B cell (primary cell): ENCODE data around the gene SPOCD1. TPM values are rescaled to one million over a fixed set of nuclear protein-coding genes. Genes with fewer than 3 reads are reported as not detected.

Experiments used
- ATAC-seq: fragments of 200-7000 bp; cut with Tn5 transposase; one replicate; pipeline ENCODE4 v1.10.0; 2021; ENCODE audit warnings: low read depth, mild to moderate bottlenecking, moderate number of reproducible peaks, moderate library complexity
- CTCF ChIA-PET: fragments of 350-600 bp; sonication (Branson Sonifier 250); formaldehyde crosslinking; loops from one replicate; lab custom pipeline; 2021; ENCODE audit warnings: antibody characterized with exemption, inconsistent platforms; lab: Charles Lee
- POLR2A ChIA-PET: fragments of 350-600 bp; sonication (Branson Sonifier 250); formaldehyde crosslinking; loops from one replicate; lab custom pipeline; 2021; ENCODE audit warnings: antibody characterized with exemption; lab: Charles Lee
- DNase-seq: peaks from one replicate; pipeline ENCODE4 v3.0.0; 2013
- H2AFZ ChIP-seq: 2 replicates; pipeline ENCODE4 v1.6.1; 2012; ENCODE audit warnings: mild to moderate bottlenecking, low read depth, low read length; ENCODE audit not compliant: insufficient read depth, poor library complexity, severe bottlenecking
- H3K27ac ChIP-seq, 2 donors: 1 replicate in 1 of 2; 2 replicates in 1 of 2; pipeline ENCODE4 v1.5.1; 2012 to 2013; ENCODE audit warnings: low read length in 2 of 2, mild to moderate bottlenecking in 2 of 2, moderate library complexity in 1 of 2
- H3K27me3 ChIP-seq, 4 experiments: fragments of 200-600 bp in 1 of 4; sonication (generic) in 1 of 4; replicated peaks in 1 of 4; 1 replicate in 2 of 4; 2 replicates in 2 of 4; pipeline versions ENCODE4 v1.6.1 to v1.7.0; 2013 to 2016; ENCODE audit warnings: low read length in 3 of 4, mild to moderate bottlenecking in 2 of 4, mixed read lengths in 1 of 4, moderate library complexity in 1 of 4; ENCODE audit not compliant: insufficient read depth in 4 of 4, control insufficient read depth in 3 of 4; ENCODE audit errors: control extremely low read depth in 1 of 4
- H3K36me3 ChIP-seq, 2 experiments: replicated peaks in 1 of 2; 1 replicate in 1 of 2; 2 replicates in 1 of 2; pipeline versions ENCODE4 v1.6.1 to v1.7.1; 2013; ENCODE audit warnings: low read length in 1 of 2; ENCODE audit not compliant: insufficient read depth in 2 of 2, control insufficient read depth in 1 of 2; ENCODE audit errors: control extremely low read depth in 1 of 2, extremely low read depth in 1 of 2
- H3K4me1 ChIP-seq, 2 donors: fragments of 200-600 bp in 1 of 2; sonication (generic) in 1 of 2; 1 replicate in 1 of 2; 2 replicates in 1 of 2; pipeline versions ENCODE4 v1.5.1 to v1.6.1; 2013 to 2017; ENCODE audit warnings: low read length in 2 of 2; ENCODE audit not compliant: control insufficient read depth in 2 of 2, insufficient read depth in 2 of 2
- H3K4me2 ChIP-seq: replicated peaks from 2 replicates; pipeline ENCODE3; 2012; ENCODE audit warnings: mild to moderate bottlenecking, low read depth, low read length; ENCODE audit not compliant: poor library complexity, severe bottlenecking
- H3K4me3 ChIP-seq, 5 experiments: fragments of 200-600 bp in 1 of 5; sonication (generic) in 1 of 5; 1 replicate in 3 of 5; 2 replicates in 2 of 5; pipeline versions ENCODE4 v1.5.1 to v1.7.0; 2011 to 2016; ENCODE audit warnings: low read length in 4 of 5, mild to moderate bottlenecking in 4 of 5, low read depth in 2 of 5, control low read depth in 1 of 5, moderate library complexity in 1 of 5; ENCODE audit not compliant: insufficient read depth in 1 of 5; ENCODE audit errors: control extremely low read depth in 1 of 5, extremely low read depth in 1 of 5
- H3K79me2 ChIP-seq: fragments of 200-600 bp; sonication (generic); one replicate; pipeline ENCODE4 v1.6.0; 2016; ENCODE audit warnings: low read length; ENCODE audit not compliant: control insufficient read depth, insufficient read depth
- H3K9ac ChIP-seq: fragments of 200-600 bp; sonication (generic); 2 replicates; pipeline ENCODE4 v1.6.1; 2017; ENCODE audit warnings: mild to moderate bottlenecking, low read length, moderate library complexity
- H3K9me3 ChIP-seq, 3 donors: one replicate each; pipeline versions ENCODE4 v1.6.1 to v1.7.1; 2013; ENCODE audit warnings: low read length in 2 of 3; ENCODE audit not compliant: control insufficient read depth in 2 of 3, insufficient read depth in 1 of 3; ENCODE audit errors: control extremely low read depth in 1 of 3
- H4K20me1 ChIP-seq: 2 replicates; pipeline ENCODE4 v1.6.0; 2012; ENCODE audit warnings: mild to moderate bottlenecking, low read length; ENCODE audit not compliant: insufficient read depth, control insufficient read depth, poor library complexity, severe bottlenecking
- H3K27ac Mint-ChIP-seq: one replicate; pipeline ENCODE4 v1.8.0; 2021; ENCODE audit warnings: mixed read lengths
- H3K27me3 Mint-ChIP-seq: one replicate; pipeline ENCODE4 v1.8.0; 2021; ENCODE audit warnings: mixed read lengths
- H3K4me1 Mint-ChIP-seq: one replicate; pipeline ENCODE4 v1.8.0; 2021; ENCODE audit warnings: mixed read lengths
- H3K4me3 Mint-ChIP-seq: one replicate; pipeline ENCODE4 v1.8.0; 2021; ENCODE audit warnings: mixed read lengths
- H3K9me3 Mint-ChIP-seq: one replicate; pipeline ENCODE4 v1.8.0; 2022; ENCODE audit warnings: mixed read lengths; ENCODE audit not compliant: insufficient read depth
- EZH2 ChIP-seq: IDR thresholded peaks from 2 replicates; pipeline ENCODE4 v1.6.1; 2012; ENCODE audit warnings: borderline replicate concordance, low read depth, mild to moderate bottlenecking, moderate library complexity, low read length; ENCODE audit not compliant: insufficient read depth, poor library complexity, severe bottlenecking
- WGBS: methylation state at CpG from one replicate; pipeline ENCODE4 v1.1.5; 2013; ENCODE audit warnings: missing lambda C conversion rate; ENCODE audit not compliant: insufficient coverage; 5-methylcytosine and 5-hydroxymethylcytosine counted together
- intact Hi-C: fragments of 100-400 bp; cut with micrococcal nuclease; formaldehyde crosslinking; loops from one replicate; pipeline ENCODE4 v1.10.0; 2022
- polyA plus RNA-seq: library from polyadenylated mRNA; depleted of rRNA; stranded (reverse); fragments of >200 nt; gene quantifications from 2 replicates; pipeline ENCODE4 v1.2.3, GENCODE V29; 2012
- total RNA-seq, 2 donors: library from RNA; stranded (reverse); fragments of 120-200 nt in 1 of 2; gene quantifications; 1 replicate in 1 of 2; 2 replicates in 1 of 2; pipeline versions ENCODE4 v1.2.3 to v1.2.4, GENCODE V29; 2013 to 2022
- TF ChIP-seq, protein P1 (sequence below): fragments of 200-600 bp; IDR thresholded peaks from one replicate; pipeline ENCODE4 v1.8.0; 2022; ENCODE audit warnings: antibody characterized with exemption, mild to moderate bottlenecking

Gene SPOCD1
- total and polyA plus RNA-seq, 2 donors (not counting 1 experiment from before 2014, with no cell fraction given), result not detected

DNA sequence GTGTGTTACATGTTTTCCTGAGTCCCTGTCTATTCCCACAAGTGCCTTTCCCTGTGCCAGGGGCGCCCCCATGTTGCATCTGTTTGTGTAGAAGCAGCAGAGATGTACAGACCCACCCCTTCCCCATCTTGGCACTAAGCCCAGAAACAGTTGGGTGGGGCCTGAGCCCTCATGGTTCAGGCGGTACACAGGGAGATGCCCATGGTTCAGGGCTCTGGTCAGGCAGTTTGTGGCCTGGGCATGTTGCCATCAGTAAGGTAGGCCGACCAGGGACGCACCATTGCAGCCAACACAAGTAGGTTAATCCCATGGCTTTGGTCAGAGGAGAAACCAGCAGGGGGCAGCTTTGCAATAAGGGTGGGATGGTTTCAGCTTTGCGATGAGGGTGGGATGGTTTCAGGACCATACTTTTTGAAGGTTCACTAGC, 50.8 kb downstream of the SPOCD1 start:
- H3K27me3 Mint-ChIP-seq, result peaks cover 13% of the 10 kb centered on the region

More for the DNA sequence above, 50.8 kb downstream of the SPOCD1 start:
- Histone ChIP-seq H3K79me2 (no peaks in the 10 kb centered on the region), H3K27ac (no peak overlapping the region), H3K4me3 (no peak overlapping the region), H3K36me3 (no peaks in the 10 kb centered on the region), H2AFZ (no peak overlapping the region), H3K4me1 (peaks cover 47 to 57% of the 10 kb centered on the region in 2 donors), H4K20me1 (peaks cover 10% of the 10 kb centered on the region), H3K27me3 (peaks cover 0 to 31% (median 15%) of the 10 kb centered on the region in 4 experiments), H3K4me2 (peak overlapping the region; percentile 86), H3K9me3 (peaks cover 0 to 3% (median 0%) of the 10 kb centered on the region in 3 donors), H3K9ac (no peak overlapping the region)
- 29% methylated on average over 4 of the region's 5 CpGs for WGBS
- Mint-ChIP-seq H3K4me1 (peaks cover 46% of the 10 kb centered on the region), H3K4me3 (peak overlapping the region; percentile 92), H3K9me3 (no peaks in the 10 kb centered on the region), H3K27ac (no peak overlapping the region)
- ChIA-PET POLR2A (no interaction called here), CTCF (interaction anchor here (1.6 to 10.8 kb wide), 3 partner anchors 12 to 200 kb away, joined by 7 to 199 read pairs (median 27); no protein-coding TSS in a partner anchor)
- TF ChIP-seq, protein P1, sequence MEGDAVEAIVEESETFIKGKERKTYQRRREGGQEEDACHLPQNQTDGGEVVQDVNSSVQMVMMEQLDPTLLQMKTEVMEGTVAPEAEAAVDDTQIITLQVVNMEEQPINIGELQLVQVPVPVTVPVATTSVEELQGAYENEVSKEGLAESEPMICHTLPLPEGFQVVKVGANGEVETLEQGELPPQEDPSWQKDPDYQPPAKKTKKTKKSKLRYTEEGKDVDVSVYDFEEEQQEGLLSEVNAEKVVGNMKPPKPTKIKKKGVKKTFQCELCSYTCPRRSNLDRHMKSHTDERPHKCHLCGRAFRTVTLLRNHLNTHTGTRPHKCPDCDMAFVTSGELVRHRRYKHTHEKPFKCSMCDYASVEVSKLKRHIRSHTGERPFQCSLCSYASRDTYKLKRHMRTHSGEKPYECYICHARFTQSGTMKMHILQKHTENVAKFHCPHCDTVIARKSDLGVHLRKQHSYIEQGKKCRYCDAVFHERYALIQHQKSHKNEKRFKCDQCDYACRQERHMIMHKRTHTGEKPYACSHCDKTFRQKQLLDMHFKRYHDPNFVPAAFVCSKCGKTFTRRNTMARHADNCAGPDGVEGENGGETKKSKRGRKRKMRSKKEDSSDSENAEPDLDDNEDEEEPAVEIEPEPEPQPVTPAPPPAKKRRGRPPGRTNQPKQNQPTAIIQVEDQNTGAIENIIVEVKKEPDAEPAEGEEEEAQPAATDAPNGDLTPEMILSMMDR, result no peak
- TF ChIP-seq EZH2, result no peak
- intact Hi-C loops, result no loop called here
- ATAC-seq (no peak), DNase-seq (no peak)
